Measurements from ENCODE around the gene ZNF598. TPM values are rescaled to one million over a fixed set of nuclear protein-coding genes. Genes with fewer than 3 reads are reported as not detected.

The ZNF598 gene
- total RNA-seq, 1 experiment from 2014 or later = 44.4 TPM

DNA sequence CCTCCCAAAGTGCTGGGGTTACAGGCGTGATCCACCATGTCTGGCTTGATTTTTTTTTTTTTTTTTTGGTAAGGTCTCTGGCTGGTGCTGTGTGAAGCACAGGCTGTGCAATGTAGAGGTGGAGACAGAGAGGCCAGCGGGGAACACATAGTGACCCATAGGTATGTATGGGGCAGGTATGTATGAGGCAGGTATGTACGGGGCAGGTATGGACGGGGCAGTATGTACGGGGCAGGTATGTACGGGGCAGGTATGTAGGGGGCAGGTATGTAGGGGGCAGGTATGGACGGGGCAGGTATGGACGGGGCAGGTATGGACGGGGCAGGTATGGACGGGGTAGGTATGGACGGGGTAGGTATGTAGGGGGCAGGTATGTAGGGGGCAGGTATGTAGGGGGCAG is 60.1 kb downstream of the ZNF598 start:
- no peak overlapping the region for H3K27ac ChIP-seq (ENCODE audit: low read length)
- H3K9ac ChIP-seq (ENCODE audit: low read length) = no peak overlapping the region
- no peaks in the 10 kb centered on the region for H3K36me3 ChIP-seq (ENCODE audit: low read depth, low read length)
- no peaks in the 10 kb centered on the region for H3F3A ChIP-seq (ENCODE audit: low read length, unreplicated experiment)
- no peaks in the 10 kb centered on the region for H3K79me2 ChIP-seq (ENCODE audit: low read length)
- ATAC-seq (no peak), DNase-seq (no peak)
- intact Hi-C loops (cut with micrococcal nuclease) = no loop called here
- no peaks in the 10 kb centered on the region for H4K20me1 ChIP-seq (ENCODE audit: low read length)
- no peak for TF ChIP-seq EZH2phosphoT487 (IDR thresholded peaks at IDR 0.05; ENCODE audit: borderline replicate concordance, low read length)
- TF ChIP-seq EZH2 (IDR thresholded peaks at IDR 0.05; ENCODE audit: low read length, unreplicated experiment) = no peak
- TF ChIP-seq, protein P1, sequence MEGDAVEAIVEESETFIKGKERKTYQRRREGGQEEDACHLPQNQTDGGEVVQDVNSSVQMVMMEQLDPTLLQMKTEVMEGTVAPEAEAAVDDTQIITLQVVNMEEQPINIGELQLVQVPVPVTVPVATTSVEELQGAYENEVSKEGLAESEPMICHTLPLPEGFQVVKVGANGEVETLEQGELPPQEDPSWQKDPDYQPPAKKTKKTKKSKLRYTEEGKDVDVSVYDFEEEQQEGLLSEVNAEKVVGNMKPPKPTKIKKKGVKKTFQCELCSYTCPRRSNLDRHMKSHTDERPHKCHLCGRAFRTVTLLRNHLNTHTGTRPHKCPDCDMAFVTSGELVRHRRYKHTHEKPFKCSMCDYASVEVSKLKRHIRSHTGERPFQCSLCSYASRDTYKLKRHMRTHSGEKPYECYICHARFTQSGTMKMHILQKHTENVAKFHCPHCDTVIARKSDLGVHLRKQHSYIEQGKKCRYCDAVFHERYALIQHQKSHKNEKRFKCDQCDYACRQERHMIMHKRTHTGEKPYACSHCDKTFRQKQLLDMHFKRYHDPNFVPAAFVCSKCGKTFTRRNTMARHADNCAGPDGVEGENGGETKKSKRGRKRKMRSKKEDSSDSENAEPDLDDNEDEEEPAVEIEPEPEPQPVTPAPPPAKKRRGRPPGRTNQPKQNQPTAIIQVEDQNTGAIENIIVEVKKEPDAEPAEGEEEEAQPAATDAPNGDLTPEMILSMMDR (conservative IDR thresholded peaks at IDR 0.05; ENCODE audit: low read depth, low read length) = no peak
- ChIA-PET CTCF (interaction anchor here (0.7 kb wide), 1 partner anchor 191 kb away, joined by 9 read pairs; no protein-coding TSS in a partner anchor), POLR2A (ENCODE audit: unreplicated experiment) (no interaction called here)
- no peak overlapping the region for H2AFZ ChIP-seq (ENCODE audit: low read length)
- H3K27me3 ChIP-seq (ENCODE audit: low read length) = no peaks in the 10 kb centered on the region
- H3K9me2 ChIP-seq (replicated peaks; ENCODE audit: low read length) = no peaks in the 10 kb centered on the region
- H3K4me1 ChIP-seq (ENCODE audit: insufficient read depth, low read length) = no peaks in the 10 kb centered on the region
- BruUV-seq (replicated peaks) = no TSS peak
- no peak overlapping the region for H3K4me2 ChIP-seq (ENCODE audit: low read length)
- H3K9me3 ChIP-seq (ENCODE audit: low read length) = no peaks in the 10 kb centered on the region
- H3K4me3 ChIP-seq (ENCODE audit: low read length) = no peak overlapping the region

Other genes with a start within 250 kb of the ZNF598 start
- gene NME3, start 238.3 kb downstream of the ZNF598 start, total RNA-seq (2014; rRNA removed) = 66.9 and 70.3 TPM in 2 replicates
- gene EME2, start 237.0 kb downstream of the ZNF598 start, total RNA-seq (2014; rRNA removed) = 11.3 and 12.5 TPM in 2 replicates
- gene MRPS34, start 236.7 kb downstream of the ZNF598 start, total RNA-seq (2014; rRNA removed) = 248 and 258 TPM in 2 replicates
- gene SPSB3, start 227.2 kb downstream of the ZNF598 start, total RNA-seq (2014; rRNA removed) = 27.4 and 30.4 TPM in 2 replicates
- gene NUBP2, start 226.9 kb downstream of the ZNF598 start, total RNA-seq (2014; rRNA removed) = 95.1 and 128 TPM in 2 replicates
- not detected in 2 replicates for gene IGFALS, start 216.1 kb downstream of the ZNF598 start, total RNA-seq (2014; rRNA removed)
- 96.9 and 99.5 TPM in 2 replicates for gene HAGH, start 183.0 kb downstream of the ZNF598 start, total RNA-seq (2014; rRNA removed)
- 37.5 and 47.5 TPM in 2 replicates for gene FAHD1, start 182.6 kb downstream of the ZNF598 start, total RNA-seq (2014; rRNA removed)
- not detected in 2 replicates for gene MEIOB, start 137.7 kb downstream of the ZNF598 start, total RNA-seq (2014; rRNA removed)
- not detected in 2 replicates for gene HS3ST6, start 91.4 kb downstream of the ZNF598 start, total RNA-seq (2014; rRNA removed)
- gene MSRB1, start 66.6 kb downstream of the ZNF598 start, total RNA-seq (2014; rRNA removed) = 24.6 and 25.7 TPM in 2 replicates
- 1.5 TPM in 1 of 2 replicates, not detected in the other for gene RPL3L, start 55.1 kb downstream of the ZNF598 start, total RNA-seq (2014; rRNA removed)
- 407 and 530 TPM in 2 replicates for gene NDUFB10, start 50.3 kb downstream of the ZNF598 start, total RNA-seq (2014; rRNA removed)
- 2,234 and 2,721 TPM in 2 replicates for gene RPS2, start 45.0 kb downstream of the ZNF598 start, total RNA-seq (2014; rRNA removed)
- not detected in 2 replicates for gene RNF151, start 43.0 kb downstream of the ZNF598 start, total RNA-seq (2014; rRNA removed)
- gene TBL3, start 37.8 kb downstream of the ZNF598 start, total RNA-seq (2014; rRNA removed) = 71.5 and 111 TPM in 2 replicates
- gene NOXO1, start 28.4 kb downstream of the ZNF598 start, total RNA-seq (2014; rRNA removed) = 2.4 and 3.4 TPM in 2 replicates
- gene GFER, start 25.6 kb downstream of the ZNF598 start, total RNA-seq (2014; rRNA removed) = 66.8 and 77.2 TPM in 2 replicates
- gene SYNGR3, start 19.9 kb downstream of the ZNF598 start, total RNA-seq (2014; rRNA removed) = 1.5 and 2.8 TPM in 2 replicates
- 3.8 and 5.6 TPM in 2 replicates for gene NPW, start 10.0 kb upstream of the ZNF598 start, total RNA-seq (2014; rRNA removed)
- gene NHERF2, start 17.1 kb upstream of the ZNF598 start, total RNA-seq (2014; rRNA removed) = 145 and 160 TPM in 2 replicates
- gene NTHL1, start 38.0 kb upstream of the ZNF598 start, total RNA-seq (2014; rRNA removed) = 87.1 and 90.1 TPM in 2 replicates
- 59.3 and 64.4 TPM in 2 replicates for gene TSC2, start 38.2 kb upstream of the ZNF598 start, total RNA-seq (2014; rRNA removed)
- 58.9 and 77.3 TPM in 2 replicates for gene PKD1, start 126.1 kb upstream of the ZNF598 start, total RNA-seq (2014; rRNA removed)
- gene RAB26, start 138.8 kb upstream of the ZNF598 start, total RNA-seq (2014; rRNA removed) = 4.6 and 5.6 TPM in 2 replicates
- gene TRAF7, start 146.0 kb upstream of the ZNF598 start, total RNA-seq (2014; rRNA removed) = 44.9 and 50.7 TPM in 2 replicates
- 1.6 and 1.7 TPM in 2 replicates for gene CASKIN1, start 186.8 kb upstream of the ZNF598 start, total RNA-seq (2014; rRNA removed)
- 63.3 and 73.6 TPM in 2 replicates for gene MLST8, start 195.6 kb upstream of the ZNF598 start, total RNA-seq (2014; rRNA removed)
- 2.1 and 4.8 TPM in 2 replicates for gene BRICD5, start 201.0 kb upstream of the ZNF598 start, total RNA-seq (2014; rRNA removed)
- gene PGP, start 205.0 kb upstream of the ZNF598 start, total RNA-seq (2014; rRNA removed) = 46.0 and 58.1 TPM in 2 replicates
- 49.0 and 57.7 TPM in 2 replicates for gene E4F1, start 213.8 kb upstream of the ZNF598 start, total RNA-seq (2014; rRNA removed)
- gene DNASE1L2, start 226.6 kb upstream of the ZNF598 start, total RNA-seq (2014; rRNA removed) = 1.6 and 2.7 TPM in 2 replicates
- gene ECI1, start 241.8 kb upstream of the ZNF598 start, total RNA-seq (2014; rRNA removed) = 71.7 and 90.5 TPM in 2 replicates

All from PC-3 (cell line).